Hypothalamus (tissue), 51 donors: ENCODE measurements around the gene TMSB4Y.

Experiments used
- DNase-seq, 51 donors: peaks; one replicate each; lab custom pipeline; 2025; lab: John Stamatoyannopoulos, UW

TMSB4Y gene

GRCh38 chrY:13703568-13703968, at the start of gene TMSB4Y:
Gene TMSB4Y (plus strand): TSS chrY:13703899.
- DNase-seq = peak in 31 of 51 donors; percentile 9 to 85 (median 62)

GRCh38 chrY:13664162-13664561, 39.5 kb upstream of the TMSB4Y start:
- no peak for DNase-seq

GRCh38 chrY:13671122-13671521, 32.6 kb upstream of the TMSB4Y start:
- no peak for DNase-seq

- peak in 4 of 51 donors; percentile 0 to 1 (median 1) for DNase-seq
Measured at GRCh38 chrY:13702276-13702675, 1.4 kb upstream of the TMSB4Y start.

GRCh38 chrY:13704121-13704930, 627 bp downstream of the TMSB4Y start:
- peak in 29 of 51 donors; percentile 0 to 72 (median 15) for DNase-seq

- DNase-seq = peak in 25 of 51 donors; percentile 0 to 55 (median 11)
Measured at GRCh38 chrY:13705197-13705596, 1.5 kb downstream of the TMSB4Y start.

- no peak for DNase-seq
Measured at GRCh38 chrY:13708038-13708437, 4.3 kb downstream of the TMSB4Y start.

- DNase-seq = no peak
Measured at GRCh38 chrY:13718996-13719395, 15.3 kb downstream of the TMSB4Y start.

- peak in 13 of 51 donors; percentile 0 to 10 (median 0) for DNase-seq
Measured at GRCh38 chrY:13729517-13729916, 25.8 kb downstream of the TMSB4Y start.

GRCh38 chrY:13738618-13739017, 34.9 kb downstream of the TMSB4Y start:
- peak in 16 of 51 donors; percentile 0 to 35 (median 5) for DNase-seq

- peak in 24 of 51 donors; percentile 0 to 37 (median 5) for DNase-seq
Measured at GRCh38 chrY:13751289-13752071, 47.8 kb downstream of the TMSB4Y start.

- peak in 1 of 51 donors; percentile 0 for DNase-seq
Measured at GRCh38 chrY:13754661-13755060, 51.0 kb downstream of the TMSB4Y start.
